Hematopoietic multipotent progenitor cell treated with erythropoietin and hydrocortisone succinate and interleukin-3 and kit ligand, for 6 days (in vitro differentiated cells): ENCODE results near the gene RECQL5.
"Not testable (repeated sequence)": the region's sequence is repeated elsewhere in the genome, so short reads cannot be mapped to it uniquely, and the experiment has no call there.

Experiments used
- DNase-seq: peaks from one replicate; pipeline ENCODE4 v3.0.0-alpha.2; 2015

Gene RECQL5

DNA sequence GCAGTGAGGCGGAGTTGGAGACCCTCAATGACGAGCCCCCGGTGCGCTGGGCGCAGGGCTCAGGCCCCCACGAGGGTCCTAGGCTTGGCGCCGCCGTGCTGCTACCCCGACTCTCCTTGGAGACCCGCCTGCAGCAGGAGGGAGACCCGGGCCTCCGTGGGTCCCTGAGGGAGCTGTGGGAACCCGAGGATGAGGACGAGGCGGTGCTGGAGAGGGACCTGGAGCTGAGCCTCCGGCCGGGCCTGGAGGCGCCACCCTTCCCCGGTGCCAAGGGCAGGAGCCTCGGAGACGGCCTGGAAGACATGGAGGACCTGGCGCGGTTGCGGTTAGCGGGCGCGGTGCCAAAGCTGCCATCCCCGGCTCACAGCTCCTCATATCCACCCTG, 77.0 kb downstream of the RECQL5 start:
- no peak for DNase-seq

DNA sequence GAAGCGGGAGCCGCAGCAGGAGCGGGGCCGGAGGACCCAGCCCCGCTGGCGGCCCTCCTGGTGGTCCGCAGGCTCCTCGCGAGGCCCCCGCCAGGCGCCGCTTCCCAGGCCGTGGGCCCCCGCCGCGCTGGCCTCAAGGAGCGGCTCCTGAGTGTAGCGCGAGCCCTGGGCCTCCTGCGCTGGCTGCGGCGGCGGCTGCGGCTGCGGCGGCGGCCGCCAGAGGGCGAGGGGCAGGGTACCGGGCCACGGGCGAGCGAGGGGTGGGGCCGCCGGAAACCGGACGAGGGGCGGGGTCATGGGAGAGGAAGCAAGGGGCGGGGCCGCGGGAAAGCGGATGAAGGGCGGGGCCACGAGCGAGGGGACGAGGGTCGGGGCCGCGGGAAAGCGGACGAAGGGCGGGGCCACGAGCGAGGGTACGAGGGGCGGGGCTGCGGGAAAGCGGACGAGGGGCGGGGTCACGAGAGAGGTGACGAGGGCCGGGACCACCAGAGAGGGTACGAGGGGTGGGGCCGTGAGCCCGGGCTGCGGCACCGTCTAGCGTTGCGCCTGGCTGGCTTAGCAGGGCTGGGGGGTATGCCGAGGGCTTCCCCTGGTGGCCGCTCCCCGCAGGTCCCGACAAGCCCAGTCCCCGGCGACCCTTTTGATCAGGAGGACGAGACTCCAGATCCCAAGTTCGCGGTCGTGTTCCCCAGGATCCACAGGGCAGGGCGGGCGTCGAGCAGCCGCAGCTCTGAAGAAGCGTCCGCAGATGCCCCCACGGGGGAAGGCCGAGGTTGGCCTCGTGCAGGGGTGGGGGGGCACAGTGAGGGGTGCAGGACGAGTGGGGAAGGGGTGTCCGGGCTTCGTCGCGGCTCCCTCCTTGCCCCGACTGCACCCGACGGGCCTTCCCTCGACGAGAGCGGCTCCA, 77.7 kb downstream of the RECQL5 start:
- peak; percentile 97 for DNase-seq

DNA sequence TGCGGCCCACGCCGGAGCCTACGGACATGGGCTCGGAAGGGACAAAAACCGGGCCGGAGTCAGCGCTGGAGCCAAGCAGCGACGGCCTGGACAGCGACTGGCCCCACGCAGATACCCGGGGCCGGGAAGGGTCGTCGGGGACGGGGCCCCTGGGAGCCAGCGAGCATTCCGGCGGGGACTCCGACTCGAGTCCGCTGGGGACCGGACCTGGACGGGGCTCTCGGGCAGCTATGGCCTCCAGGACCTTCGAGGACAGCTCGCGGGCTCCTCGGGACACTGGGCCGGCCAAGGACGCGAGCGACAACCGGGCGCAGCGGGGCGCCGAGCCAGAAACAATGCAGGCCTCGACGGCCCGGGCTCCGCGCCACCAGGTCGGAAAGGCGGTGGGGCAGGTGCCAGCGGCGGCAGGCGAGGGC, 78.3 kb downstream of the RECQL5 start:
- no peak for DNase-seq

DNA sequence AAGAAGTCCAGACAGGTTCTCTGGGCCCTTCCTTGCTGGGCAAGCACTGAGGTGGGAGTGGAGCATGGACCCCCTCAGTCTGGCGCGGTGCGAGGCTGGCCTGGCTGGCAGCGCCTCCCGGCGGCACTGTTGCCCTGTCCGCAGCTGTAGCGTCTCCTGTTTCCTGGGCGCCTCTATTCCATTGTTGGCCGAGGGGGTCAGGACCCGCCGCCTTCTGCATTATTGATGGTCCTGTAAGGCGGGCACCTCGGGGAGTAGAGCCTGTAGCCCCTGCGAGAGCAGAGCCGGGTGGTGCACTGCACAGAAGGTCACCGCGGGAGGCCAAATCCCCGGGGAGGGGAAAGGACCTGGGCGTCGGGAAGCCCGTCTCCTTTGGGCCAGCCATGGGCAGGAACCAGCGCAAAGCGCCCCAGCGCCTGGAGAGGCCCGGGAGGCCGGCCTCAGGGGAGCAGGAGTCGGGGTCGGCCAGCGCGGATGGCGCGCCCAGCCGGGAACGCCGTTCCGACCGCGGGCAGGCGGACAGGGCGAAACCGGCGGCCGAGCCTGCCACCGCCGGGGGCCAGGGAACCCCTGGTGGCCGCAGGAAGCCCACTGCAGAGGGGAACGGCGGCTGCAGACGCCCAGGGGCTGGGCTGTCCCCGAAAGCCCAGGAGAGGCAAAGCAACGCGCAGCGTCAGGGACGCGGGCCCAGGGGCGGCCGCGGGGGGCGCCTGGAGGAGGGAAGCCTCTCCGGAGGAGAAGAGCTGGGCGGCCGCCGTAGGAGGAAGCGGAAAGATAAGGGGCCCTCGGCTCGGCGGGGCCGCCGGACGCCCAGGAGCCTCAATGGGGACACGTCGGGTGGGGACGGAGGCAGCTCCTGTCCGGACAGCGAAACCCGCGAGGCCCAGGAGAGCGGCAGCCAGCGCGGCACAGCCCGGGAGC, 79.0 kb downstream of the RECQL5 start, which contains the start of gene MYO15B:
TSS of gene MYO15B (plus strand) at position 126 of the 921 bp plus-strand sequence. CDS start at position 384, 258 bp downstream.
- DNase-seq, result peak; percentile 86

DNA sequence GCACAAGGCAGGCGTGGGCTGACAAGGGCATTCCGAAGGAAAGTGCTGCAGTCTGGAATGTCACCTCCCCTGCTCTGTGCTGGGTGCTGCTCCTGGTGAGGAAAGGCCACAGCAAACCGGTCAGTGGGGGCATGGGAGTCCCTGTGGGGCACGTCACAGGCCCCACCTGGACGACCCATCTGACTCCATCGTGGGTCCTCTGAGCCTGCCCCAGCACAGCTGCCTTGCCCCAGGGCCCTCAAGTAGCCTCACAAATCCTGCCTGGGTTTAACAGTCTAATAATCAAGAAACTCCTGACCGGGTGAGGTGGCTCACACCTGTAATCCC, 82.1 kb downstream of the RECQL5 start:
- DNase-seq, result no peak

DNA sequence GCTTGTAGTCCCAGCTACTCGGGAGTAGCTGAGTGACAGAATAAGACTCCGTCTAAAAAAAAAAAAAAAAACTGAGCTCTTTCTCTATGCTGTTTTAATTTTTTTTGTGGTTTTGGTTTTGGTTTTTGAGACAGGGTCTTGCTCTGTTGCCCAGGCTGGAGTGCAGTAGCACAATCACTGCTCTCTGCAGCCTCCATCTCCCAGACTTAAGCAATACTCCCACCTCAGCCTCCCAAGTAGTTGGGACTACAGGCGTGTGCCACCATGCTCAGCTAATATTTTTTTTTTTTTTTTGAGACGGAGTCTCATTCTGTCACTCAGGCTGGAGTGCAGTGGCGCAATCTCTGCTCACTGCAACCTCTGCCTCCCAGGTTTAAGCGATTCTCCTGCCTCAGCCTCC, 83.8 kb downstream of the RECQL5 start:
- not testable (repeated sequence) for DNase-seq

DNA sequence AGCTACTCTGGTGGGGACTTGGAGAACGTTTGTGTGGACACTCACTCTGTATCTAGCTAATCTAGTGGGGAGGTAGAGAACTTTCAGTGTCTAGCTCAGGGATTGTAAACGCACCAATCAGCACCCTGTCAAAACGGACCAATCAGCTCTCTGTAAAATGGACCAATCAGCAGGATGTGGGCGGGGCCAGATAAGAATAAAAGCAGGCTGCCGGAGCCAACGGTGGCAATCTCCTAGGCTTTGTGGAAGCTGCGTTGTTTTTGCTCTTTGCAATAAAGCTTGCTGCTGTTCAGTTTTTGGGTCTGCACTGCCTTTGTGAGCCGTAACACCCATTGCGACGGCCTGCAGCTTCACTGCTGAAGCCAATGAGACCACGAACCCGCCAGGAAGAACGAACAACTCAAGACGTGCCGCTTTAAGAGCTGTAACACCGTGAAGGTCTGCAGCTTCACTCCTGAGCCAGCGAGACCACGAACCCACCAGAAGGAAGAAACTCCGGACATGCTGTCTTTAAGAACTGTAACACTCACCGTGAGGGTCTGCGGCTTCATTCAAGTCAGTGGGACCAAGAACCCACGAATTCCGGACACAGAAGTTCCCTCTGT, 85.7 kb downstream of the RECQL5 start:
- peak; percentile 49 for DNase-seq
